ENCODE measurements around the gene RHOJ. TPM values are rescaled to one million over a fixed set of nuclear protein-coding genes. Genes with fewer than 3 reads are reported as not detected.

Gene RHOJ
- total and polyA plus RNA-seq, 2 of the 8 experiments (the other 6 are each of a cell fraction or from before 2014, with no cell fraction given) = 0.11 TPM; not detected in 1

DNA sequence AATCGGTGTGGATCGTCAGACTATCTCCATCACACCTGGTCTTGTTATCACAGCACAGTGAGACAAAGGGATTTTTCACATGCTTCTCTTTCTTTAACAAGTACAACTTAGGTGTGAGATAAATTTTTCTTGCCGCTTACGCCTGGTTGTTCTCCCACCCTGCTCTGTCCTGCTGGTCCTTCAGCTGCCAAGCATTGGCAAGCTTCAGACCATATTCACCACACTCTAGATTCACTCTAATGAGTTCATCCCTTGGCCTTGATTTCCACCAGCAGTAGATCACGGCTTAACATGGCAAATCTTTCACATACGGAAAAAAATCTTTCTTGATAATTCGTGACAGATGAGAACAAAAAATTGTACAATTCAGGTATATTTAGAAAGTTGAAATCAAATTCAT is 33.5 kb downstream of the RHOJ start (continued):
- TF ChIP-seq, protein P1, sequence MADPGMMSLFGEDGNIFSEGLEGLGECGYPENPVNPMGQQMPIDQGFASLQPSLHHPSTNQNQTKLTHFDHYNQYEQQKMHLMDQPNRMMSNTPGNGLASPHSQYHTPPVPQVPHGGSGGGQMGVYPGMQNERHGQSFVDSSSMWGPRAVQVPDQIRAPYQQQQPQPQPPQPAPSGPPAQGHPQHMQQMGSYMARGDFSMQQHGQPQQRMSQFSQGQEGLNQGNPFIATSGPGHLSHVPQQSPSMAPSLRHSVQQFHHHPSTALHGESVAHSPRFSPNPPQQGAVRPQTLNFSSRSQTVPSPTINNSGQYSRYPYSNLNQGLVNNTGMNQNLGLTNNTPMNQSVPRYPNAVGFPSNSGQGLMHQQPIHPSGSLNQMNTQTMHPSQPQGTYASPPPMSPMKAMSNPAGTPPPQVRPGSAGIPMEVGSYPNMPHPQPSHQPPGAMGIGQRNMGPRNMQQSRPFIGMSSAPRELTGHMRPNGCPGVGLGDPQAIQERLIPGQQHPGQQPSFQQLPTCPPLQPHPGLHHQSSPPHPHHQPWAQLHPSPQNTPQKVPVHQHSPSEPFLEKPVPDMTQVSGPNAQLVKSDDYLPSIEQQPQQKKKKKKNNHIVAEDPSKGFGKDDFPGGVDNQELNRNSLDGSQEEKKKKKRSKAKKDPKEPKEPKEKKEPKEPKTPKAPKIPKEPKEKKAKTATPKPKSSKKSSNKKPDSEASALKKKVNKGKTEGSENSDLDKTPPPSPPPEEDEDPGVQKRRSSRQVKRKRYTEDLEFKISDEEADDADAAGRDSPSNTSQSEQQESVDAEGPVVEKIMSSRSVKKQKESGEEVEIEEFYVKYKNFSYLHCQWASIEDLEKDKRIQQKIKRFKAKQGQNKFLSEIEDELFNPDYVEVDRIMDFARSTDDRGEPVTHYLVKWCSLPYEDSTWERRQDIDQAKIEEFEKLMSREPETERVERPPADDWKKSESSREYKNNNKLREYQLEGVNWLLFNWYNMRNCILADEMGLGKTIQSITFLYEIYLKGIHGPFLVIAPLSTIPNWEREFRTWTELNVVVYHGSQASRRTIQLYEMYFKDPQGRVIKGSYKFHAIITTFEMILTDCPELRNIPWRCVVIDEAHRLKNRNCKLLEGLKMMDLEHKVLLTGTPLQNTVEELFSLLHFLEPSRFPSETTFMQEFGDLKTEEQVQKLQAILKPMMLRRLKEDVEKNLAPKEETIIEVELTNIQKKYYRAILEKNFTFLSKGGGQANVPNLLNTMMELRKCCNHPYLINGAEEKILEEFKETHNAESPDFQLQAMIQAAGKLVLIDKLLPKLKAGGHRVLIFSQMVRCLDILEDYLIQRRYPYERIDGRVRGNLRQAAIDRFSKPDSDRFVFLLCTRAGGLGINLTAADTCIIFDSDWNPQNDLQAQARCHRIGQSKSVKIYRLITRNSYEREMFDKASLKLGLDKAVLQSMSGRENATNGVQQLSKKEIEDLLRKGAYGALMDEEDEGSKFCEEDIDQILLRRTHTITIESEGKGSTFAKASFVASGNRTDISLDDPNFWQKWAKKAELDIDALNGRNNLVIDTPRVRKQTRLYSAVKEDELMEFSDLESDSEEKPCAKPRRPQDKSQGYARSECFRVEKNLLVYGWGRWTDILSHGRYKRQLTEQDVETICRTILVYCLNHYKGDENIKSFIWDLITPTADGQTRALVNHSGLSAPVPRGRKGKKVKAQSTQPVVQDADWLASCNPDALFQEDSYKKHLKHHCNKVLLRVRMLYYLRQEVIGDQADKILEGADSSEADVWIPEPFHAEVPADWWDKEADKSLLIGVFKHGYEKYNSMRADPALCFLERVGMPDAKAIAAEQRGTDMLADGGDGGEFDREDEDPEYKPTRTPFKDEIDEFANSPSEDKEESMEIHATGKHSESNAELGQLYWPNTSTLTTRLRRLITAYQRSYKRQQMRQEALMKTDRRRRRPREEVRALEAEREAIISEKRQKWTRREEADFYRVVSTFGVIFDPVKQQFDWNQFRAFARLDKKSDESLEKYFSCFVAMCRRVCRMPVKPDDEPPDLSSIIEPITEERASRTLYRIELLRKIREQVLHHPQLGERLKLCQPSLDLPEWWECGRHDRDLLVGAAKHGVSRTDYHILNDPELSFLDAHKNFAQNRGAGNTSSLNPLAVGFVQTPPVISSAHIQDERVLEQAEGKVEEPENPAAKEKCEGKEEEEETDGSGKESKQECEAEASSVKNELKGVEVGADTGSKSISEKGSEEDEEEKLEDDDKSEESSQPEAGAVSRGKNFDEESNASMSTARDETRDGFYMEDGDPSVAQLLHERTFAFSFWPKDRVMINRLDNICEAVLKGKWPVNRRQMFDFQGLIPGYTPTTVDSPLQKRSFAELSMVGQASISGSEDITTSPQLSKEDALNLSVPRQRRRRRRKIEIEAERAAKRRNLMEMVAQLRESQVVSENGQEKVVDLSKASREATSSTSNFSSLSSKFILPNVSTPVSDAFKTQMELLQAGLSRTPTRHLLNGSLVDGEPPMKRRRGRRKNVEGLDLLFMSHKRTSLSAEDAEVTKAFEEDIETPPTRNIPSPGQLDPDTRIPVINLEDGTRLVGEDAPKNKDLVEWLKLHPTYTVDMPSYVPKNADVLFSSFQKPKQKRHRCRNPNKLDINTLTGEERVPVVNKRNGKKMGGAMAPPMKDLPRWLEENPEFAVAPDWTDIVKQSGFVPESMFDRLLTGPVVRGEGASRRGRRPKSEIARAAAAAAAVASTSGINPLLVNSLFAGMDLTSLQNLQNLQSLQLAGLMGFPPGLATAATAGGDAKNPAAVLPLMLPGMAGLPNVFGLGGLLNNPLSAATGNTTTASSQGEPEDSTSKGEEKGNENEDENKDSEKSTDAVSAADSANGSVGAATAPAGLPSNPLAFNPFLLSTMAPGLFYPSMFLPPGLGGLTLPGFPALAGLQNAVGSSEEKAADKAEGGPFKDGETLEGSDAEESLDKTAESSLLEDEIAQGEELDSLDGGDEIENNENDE (IDR thresholded peaks at IDR 0.05; ENCODE audit: insufficient replicate concordance, low read length) = no peak
- TF ChIP-seq GTF2F1 (IDR thresholded peaks at IDR 0.05; ENCODE audit: borderline replicate concordance, low read depth, low read length) = no peak
- no peak for TF ChIP-seq BRCA1 (IDR thresholded peaks at IDR 0.05; ENCODE audit: low read depth, low read length)
- no peak for TF ChIP-seq POLR2A (IDR thresholded peaks at IDR 0.05; ENCODE audit: control extremely low read depth in 1 of 2, low read depth in 2 of 2, low read length in 2 of 2)
- no peak for TF ChIP-seq BACH1 (IDR thresholded peaks at IDR 0.05; ENCODE audit: low read length)
- no peak for TF ChIP-seq CTBP2 (IDR thresholded peaks at IDR 0.05; ENCODE audit: borderline replicate concordance, insufficient read depth, insufficient read length, low read length)
- TF ChIP-seq NANOG (IDR thresholded peaks at IDR 0.05; ENCODE audit: insufficient read depth, low read depth, low read length, poor library complexity, severe bottlenecking) = no peak
- TF ChIP-seq, protein P2, sequence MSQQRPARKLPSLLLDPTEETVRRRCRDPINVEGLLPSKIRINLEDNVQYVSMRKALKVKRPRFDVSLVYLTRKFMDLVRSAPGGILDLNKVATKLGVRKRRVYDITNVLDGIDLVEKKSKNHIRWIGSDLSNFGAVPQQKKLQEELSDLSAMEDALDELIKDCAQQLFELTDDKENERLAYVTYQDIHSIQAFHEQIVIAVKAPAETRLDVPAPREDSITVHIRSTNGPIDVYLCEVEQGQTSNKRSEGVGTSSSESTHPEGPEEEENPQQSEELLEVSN (IDR thresholded peaks at IDR 0.05) = no peak
- TF ChIP-seq, protein P3, sequence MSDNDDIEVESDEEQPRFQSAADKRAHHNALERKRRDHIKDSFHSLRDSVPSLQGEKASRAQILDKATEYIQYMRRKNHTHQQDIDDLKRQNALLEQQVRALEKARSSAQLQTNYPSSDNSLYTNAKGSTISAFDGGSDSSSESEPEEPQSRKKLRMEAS (IDR thresholded peaks at IDR 0.05) = no peak
- no peak for TF ChIP-seq SP2 (IDR thresholded peaks at IDR 0.05; ENCODE audit: low read length)
- TF ChIP-seq CHD2 (IDR thresholded peaks at IDR 0.05; ENCODE audit: low read length) = no peak
- no peak for TF ChIP-seq POLR2AphosphoS5 (IDR thresholded peaks at IDR 0.05; ENCODE audit: low read depth, low read length)

Data from H1 (cell line).